CD8-positive, alpha-beta memory T cell (primary cell): ENCODE results near the gene CTRB1. TPM values are rescaled to one million over a fixed set of nuclear protein-coding genes. Genes with fewer than 3 reads are reported as not detected.
"Not testable (repeated sequence)": the region's sequence is repeated elsewhere in the genome, so short reads cannot be mapped to it uniquely, and the experiment has no call there.

Experiments used
- CTCF ChIA-PET: fragments of 350-600 bp; sonication (Branson Sonifier 250); formaldehyde crosslinking; loops from one replicate; lab custom pipeline; 2021; ENCODE audit warnings: antibody characterized with exemption; lab: Charles Lee
- POLR2A ChIA-PET: fragments of 350-600 bp; sonication (Branson Sonifier 250); formaldehyde crosslinking; loops from one replicate; lab custom pipeline; 2021; ENCODE audit warnings: antibody characterized with exemption; lab: Charles Lee
- DNase-seq, 5 donors: peaks; one replicate each; pipeline versions ENCODE4 v3.0.0 to v3.0.0-alpha.2; 2020 to 2022; ENCODE audit warnings: mixed read lengths in 1 of 5
- H3K27ac ChIP-seq: one replicate; pipeline ENCODE4 v1.7.0; 2013; ENCODE audit warnings: low read depth, mild to moderate bottlenecking, low read length, moderate library complexity
- H3K27me3 ChIP-seq: 2 replicates; pipeline ENCODE4 v1.7.0; 2013; ENCODE audit warnings: low read length, mild to moderate bottlenecking; ENCODE audit not compliant: insufficient read depth, poor library complexity, severe bottlenecking
- H3K36me3 ChIP-seq: 2 replicates; pipeline ENCODE4 v1.7.0; 2013; ENCODE audit warnings: mild to moderate bottlenecking, low read length, moderate library complexity; ENCODE audit not compliant: insufficient read depth
- H3K4me1 ChIP-seq: 2 replicates; pipeline ENCODE4 v1.7.0; 2013; ENCODE audit warnings: mild to moderate bottlenecking, low read length, moderate library complexity; ENCODE audit not compliant: insufficient read depth
- H3K4me3 ChIP-seq: 2 replicates; pipeline ENCODE4 v1.7.0; 2013; ENCODE audit warnings: mild to moderate bottlenecking, low read length
- H3K9me3 ChIP-seq: 2 replicates; pipeline ENCODE4 v1.7.0; 2013; ENCODE audit warnings: mild to moderate bottlenecking, low read length
- H3K27ac Mint-ChIP-seq, 8 donors: one replicate each; pipeline ENCODE4 v1.8.0; 2020 to 2021; ENCODE audit warnings: mixed read lengths in 8 of 8, mild to moderate bottlenecking in 6 of 8, inconsistent platforms in 3 of 8, moderate library complexity in 3 of 8
- H3K27me3 Mint-ChIP-seq, 2 donors: one replicate each; pipeline ENCODE4 v1.8.0; 2020 to 2021; ENCODE audit warnings: mixed read lengths in 2 of 2, mild to moderate bottlenecking in 1 of 2, moderate library complexity in 1 of 2
- H3K36me3 Mint-ChIP-seq, 3 donors: one replicate each; pipeline ENCODE4 v1.8.0; 2020 to 2021; ENCODE audit warnings: mixed read lengths in 3 of 3, inconsistent platforms in 1 of 3, mild to moderate bottlenecking in 1 of 3
- H3K4me1 Mint-ChIP-seq, 3 donors: one replicate each; pipeline ENCODE4 v1.8.0; 2020 to 2021; ENCODE audit warnings: mixed read lengths in 3 of 3, inconsistent platforms in 1 of 3, mild to moderate bottlenecking in 1 of 3
- H3K4me3 Mint-ChIP-seq, 7 donors: one replicate each; pipeline ENCODE4 v1.8.0; 2020 to 2021; ENCODE audit warnings: mixed read lengths in 7 of 7, mild to moderate bottlenecking in 6 of 7, moderate library complexity in 4 of 7, inconsistent platforms in 2 of 7
- H3K9me3 Mint-ChIP-seq, 5 donors: one replicate each; pipeline ENCODE4 v1.8.0; 2020 to 2022; ENCODE audit warnings: mixed read lengths in 5 of 5, mild to moderate bottlenecking in 3 of 5, moderate library complexity in 2 of 5, inconsistent platforms in 1 of 5
- polyA plus RNA-seq: library from polyadenylated mRNA; unstranded; fragments of 300-500 nt; fragmentation: Illumina TruSeq; gene quantifications from one replicate; pipeline ENCODE4 v1.2.3, GENCODE V29; 2021
- total RNA-seq, 2 experiments: library from RNA; stranded (reverse); gene quantifications; one replicate each; pipeline ENCODE4 v1.2.3, GENCODE V29; 2021

Gene CTRB1
- total and polyA plus RNA-seq, 3 experiments from 2014 or later = not detected

DNA sequence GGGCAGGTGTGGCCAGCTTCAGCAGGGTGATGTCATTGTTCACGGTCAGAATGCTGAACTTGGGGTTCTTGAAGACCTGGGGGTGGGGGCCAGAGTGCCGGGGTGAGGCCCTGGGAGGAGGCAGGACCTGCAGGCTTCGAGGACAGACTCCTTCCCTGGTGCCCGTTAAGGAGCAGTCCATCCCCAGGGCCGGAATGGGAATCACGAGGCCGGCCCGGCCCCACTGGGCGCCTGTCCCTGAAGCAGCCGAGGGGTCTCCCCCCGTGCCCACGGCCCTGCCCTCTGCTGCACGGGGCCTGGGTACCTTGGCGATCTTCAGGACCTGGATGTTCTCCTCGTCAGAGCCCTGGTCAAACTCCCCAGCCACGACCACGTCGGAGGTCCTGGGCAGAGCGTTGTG lies 13.3 kb upstream of the CTRB1 start:
- H3K27me3 Mint-ChIP-seq, CTCF ChIA-PET, H3K4me3 Mint-ChIP-seq, DNase-seq, POLR2A ChIA-PET, H3K9me3 Mint-ChIP-seq, H3K27me3 ChIP-seq, H3K36me3 Mint-ChIP-seq, H3K27ac Mint-ChIP-seq, H3K4me3 ChIP-seq, H3K36me3 ChIP-seq, H3K27ac ChIP-seq, H3K9me3 ChIP-seq: not testable (repeated sequence)
- peaks cover 8 to 10% (median 9%) of the 10 kb centered on the region in 3 donors for H3K4me1 Mint-ChIP-seq
- peaks cover 14% of the 10 kb centered on the region for H3K4me1 ChIP-seq

DNA sequence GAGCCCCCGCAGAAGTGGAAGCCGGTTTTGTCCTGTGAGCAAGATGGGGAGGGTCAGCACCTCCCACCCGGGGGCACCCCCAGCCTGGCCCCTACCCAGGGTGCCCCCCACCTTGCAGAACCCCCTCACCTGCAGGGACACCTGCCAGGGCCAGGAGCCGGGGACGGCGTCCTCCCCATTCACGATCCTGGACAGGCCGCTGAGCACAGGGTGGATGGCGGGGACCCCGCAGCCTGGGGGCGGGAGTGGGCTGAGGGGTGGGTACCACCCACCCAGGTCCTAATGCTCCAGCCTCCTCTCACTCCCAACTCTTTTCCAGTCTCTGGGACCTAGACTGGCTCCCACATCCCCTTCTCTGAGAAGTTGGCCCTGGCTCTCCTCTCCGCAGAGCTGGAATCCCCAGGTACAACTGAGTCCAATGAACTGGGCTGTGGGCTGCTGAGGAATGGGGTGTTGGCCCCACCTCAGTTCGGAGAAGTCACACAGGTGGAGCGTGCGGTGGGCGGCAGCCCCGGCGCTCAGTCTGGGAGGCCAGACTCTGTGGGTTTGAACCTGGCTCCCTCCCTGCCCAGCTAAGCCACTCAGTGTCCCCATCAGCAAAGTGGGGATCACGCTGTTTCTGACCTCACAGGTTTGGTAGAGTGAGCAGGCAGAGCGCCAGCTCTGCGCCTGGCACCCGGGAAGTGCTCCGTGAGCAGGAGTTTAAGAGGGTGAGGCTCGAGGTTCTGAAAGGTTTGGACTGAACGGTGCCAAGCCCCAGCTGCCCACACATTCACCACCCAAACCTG lies 12.6 kb upstream of the CTRB1 start:
- H3K9me3 Mint-ChIP-seq, DNase-seq, H3K27me3 Mint-ChIP-seq, H3K36me3 Mint-ChIP-seq, H3K4me3 ChIP-seq, H3K4me1 ChIP-seq, H3K36me3 ChIP-seq, POLR2A ChIA-PET, H3K27ac ChIP-seq, H3K27ac Mint-ChIP-seq, H3K27me3 ChIP-seq, H3K9me3 ChIP-seq, H3K4me1 Mint-ChIP-seq, H3K4me3 Mint-ChIP-seq: not testable (repeated sequence)
- CTCF ChIA-PET = interaction anchor here (1.7 kb wide), 1 partner anchor 28 kb away, joined by 8 read pairs; no protein-coding TSS in a partner anchor

DNA sequence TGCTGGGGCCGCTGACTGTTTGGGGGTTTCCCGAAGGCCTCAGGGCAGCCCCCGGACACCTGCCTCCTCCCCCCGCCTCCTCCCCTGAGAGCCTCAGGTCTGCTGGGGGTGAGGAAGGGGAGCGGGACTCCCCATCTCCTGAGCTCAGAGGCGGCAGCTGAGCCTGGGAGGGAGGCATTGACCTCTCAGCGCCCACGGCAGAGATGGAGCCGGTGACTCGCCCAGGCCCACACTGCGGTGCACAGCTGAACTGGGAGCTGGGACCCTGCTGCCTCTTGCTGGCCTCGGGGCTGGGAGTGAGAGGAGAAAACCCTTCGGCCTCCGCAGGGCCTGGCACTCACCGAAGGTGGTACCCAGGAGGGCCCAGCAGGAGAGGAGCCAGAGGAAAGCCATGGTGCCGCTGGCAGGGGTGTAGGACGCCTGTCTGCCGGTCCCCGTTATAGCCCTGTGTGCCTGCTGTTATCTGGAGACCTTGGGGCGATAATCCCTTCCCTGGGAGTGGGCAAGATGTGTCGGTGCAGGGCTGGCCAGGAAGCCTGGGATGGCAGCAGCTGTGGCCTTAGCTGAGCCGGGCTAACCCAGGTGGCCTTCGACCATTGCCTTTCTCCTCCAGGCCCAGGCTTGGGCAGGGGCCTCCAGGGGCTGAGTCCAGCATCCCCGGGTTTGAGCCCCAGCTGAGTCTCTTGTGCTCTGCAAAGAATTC lies 11.9 kb upstream of the CTRB1 start, which contains the start of gene CTRB2:
Gene CTRB2 (minus strand): TSS at position 413 of the 703 bp plus-strand sequence. CDS start 20 bp downstream, at position 393.
- Mint-ChIP-seq H3K4me1 (peaks cover 0 to 2% (median 0%) of the 10 kb centered on the region in 3 donors), H3K36me3 (no peaks in the 10 kb centered on the region), H3K27me3 (no peaks in the 10 kb centered on the region), H3K27ac (no peak within 1 kb of the TSS), H3K9me3 (no peaks in the 10 kb centered on the region), H3K4me3 (no peak within 1 kb of the TSS)
- Histone ChIP-seq H3K36me3 (no peaks in the 10 kb centered on the region), H3K4me1 (peaks cover 1% of the 10 kb centered on the region), H3K9me3 (no peaks in the 10 kb centered on the region), H3K27me3 (no peaks in the 10 kb centered on the region), H3K27ac (no peak within 1 kb of the TSS), H3K4me3 (no peak within 1 kb of the TSS)
- POLR2A ChIA-PET = no interaction called here
- CTCF ChIA-PET = interaction anchor here (1.7 kb wide), 1 partner anchor 27 kb away, joined by 8 read pairs; no protein-coding TSS in a partner anchor
- no peak for DNase-seq

DNA sequence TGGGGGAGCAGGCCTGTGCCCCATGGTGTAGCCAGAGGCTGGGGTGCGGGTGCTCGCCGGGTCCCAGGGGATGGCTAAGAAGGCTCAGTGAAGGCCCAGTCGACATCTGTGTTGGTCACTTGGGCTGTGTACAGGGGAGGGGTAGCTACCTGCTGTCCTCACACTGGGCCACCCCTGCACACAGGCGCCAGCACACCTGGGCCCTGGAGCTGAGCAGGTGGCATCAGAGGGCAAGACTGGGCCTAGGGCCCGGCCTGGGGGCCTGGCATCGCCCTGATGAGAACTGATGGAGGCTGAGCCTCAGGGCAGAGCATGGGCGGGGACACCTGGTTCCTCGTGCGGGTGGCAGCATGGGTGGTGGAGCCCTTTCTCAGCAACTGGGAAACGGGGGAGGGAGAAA lies 11.0 kb upstream of the CTRB1 start:
- Histone ChIP-seq H3K4me3 (no peak overlapping the region), H3K27ac (no peak overlapping the region), H3K36me3 (no peaks in the 10 kb centered on the region), H3K4me1 (no peaks in the 10 kb centered on the region), H3K27me3 (no peaks in the 10 kb centered on the region), H3K9me3 (no peaks in the 10 kb centered on the region)
- Mint-ChIP-seq H3K36me3 (no peaks in the 10 kb centered on the region), H3K9me3 (no peaks in the 10 kb centered on the region), H3K4me1 (no peaks in the 10 kb centered on the region), H3K27me3 (peaks cover 0 to 4% of the 10 kb centered on the region in 2 donors), H3K4me3 (no peak overlapping the region), H3K27ac (no peak overlapping the region)
- DNase-seq = no peak
- ChIA-PET CTCF (interaction anchor here (1.3 to 1.7 kb wide), 2 partner anchors 20 to 26 kb away, joined by 3 to 8 read pairs; no protein-coding TSS in a partner anchor), POLR2A (no interaction called here)

DNA sequence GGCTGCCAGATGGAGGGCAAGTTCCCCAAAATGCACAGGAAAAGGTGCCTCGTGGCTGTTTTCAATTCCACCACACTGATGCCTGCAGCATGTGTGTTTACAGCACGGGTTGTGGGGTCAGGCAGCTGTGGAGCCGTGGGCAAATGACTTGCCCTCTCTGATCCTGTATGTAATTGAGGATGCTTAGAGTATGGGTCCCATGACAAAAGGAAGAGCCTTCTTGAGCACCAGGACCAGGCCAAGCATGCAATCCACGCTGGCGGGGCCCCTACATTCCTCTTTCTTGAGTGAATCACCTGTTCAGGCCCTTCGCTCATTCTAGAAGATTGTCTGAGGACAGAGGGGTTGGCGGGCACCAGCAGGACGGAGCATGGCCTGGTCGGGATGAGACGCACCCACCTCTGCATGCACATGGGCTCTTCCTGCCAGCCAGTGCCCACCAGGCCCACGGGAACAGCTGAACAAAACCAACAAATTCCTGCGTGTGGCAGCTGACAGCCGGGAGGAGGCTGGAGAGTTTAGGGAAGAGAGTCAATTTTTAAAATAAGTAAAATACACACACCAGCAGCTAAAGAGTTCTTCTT lies 10.5 kb upstream of the CTRB1 start:
- CTCF ChIA-PET = interaction anchor here (1.3 to 1.7 kb wide), 2 partner anchors 20 to 26 kb away, joined by 3 to 8 read pairs; no protein-coding TSS in a partner anchor
- no peak overlapping the region for H3K27ac Mint-ChIP-seq
- peaks cover 0 to 4% of the 10 kb centered on the region in 2 donors for H3K27me3 Mint-ChIP-seq
- no peaks in the 10 kb centered on the region for H3K4me1 ChIP-seq
- POLR2A ChIA-PET = no interaction called here
- no peak overlapping the region for H3K4me3 ChIP-seq
- H3K9me3 Mint-ChIP-seq = no peaks in the 10 kb centered on the region
- H3K36me3 ChIP-seq = no peaks in the 10 kb centered on the region
- no peak overlapping the region for H3K27ac ChIP-seq
- no peaks in the 10 kb centered on the region for H3K4me1 Mint-ChIP-seq
- no peaks in the 10 kb centered on the region for H3K9me3 ChIP-seq
- no peaks in the 10 kb centered on the region for H3K27me3 ChIP-seq
- no peak for DNase-seq
- H3K36me3 Mint-ChIP-seq = no peaks in the 10 kb centered on the region
- H3K4me3 Mint-ChIP-seq = no peak overlapping the region

DNA sequence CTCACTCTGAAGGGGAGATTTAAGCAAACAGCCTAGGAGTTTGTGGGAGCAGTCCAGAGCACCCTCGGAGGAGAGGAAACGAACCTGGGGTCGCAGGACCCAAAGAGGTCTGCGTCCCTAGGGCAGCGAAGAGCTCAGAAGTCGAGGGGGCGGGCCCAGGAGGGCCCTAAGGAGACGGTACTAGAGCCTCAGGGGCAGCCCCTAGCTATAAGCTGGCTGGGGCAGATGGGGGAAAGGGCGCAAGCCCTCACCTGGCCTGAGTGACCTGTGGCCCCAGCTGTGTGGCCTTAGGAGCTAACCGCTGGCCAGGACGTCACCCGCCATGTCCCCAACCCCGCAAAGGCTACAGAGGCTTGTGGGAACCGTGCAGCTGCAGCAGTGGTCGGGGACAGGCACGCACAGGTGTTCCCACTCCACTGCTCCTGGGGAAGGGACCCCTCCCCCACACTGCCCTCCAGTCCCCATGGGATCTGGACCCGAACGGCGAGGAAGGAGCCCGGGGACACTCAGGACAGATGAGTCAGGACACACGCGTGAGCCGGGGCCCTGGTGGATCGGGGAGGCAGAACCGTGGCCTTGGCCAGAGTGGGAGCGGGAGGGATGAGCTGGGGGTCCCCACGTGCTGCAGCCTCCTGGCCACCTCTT lies 9.8 kb upstream of the CTRB1 start:
- ChIA-PET POLR2A (no interaction called here), CTCF (interaction anchor here (1.3 to 1.7 kb wide), 2 partner anchors 21 to 25 kb away, joined by 3 to 8 read pairs; no protein-coding TSS in a partner anchor)
- Mint-ChIP-seq H3K27me3 (peaks cover 0 to 4% of the 10 kb centered on the region in 2 donors), H3K9me3 (no peaks in the 10 kb centered on the region), H3K4me3 (no peak overlapping the region), H3K36me3 (no peaks in the 10 kb centered on the region), H3K4me1 (no peaks in the 10 kb centered on the region), H3K27ac (no peak overlapping the region)
- no peaks in the 10 kb centered on the region for H3K4me1 ChIP-seq
- H3K27me3 ChIP-seq = no peaks in the 10 kb centered on the region
- H3K27ac ChIP-seq = no peak overlapping the region
- no peak overlapping the region for H3K4me3 ChIP-seq
- H3K9me3 ChIP-seq = no peaks in the 10 kb centered on the region
- DNase-seq = no peak
- H3K36me3 ChIP-seq = no peaks in the 10 kb centered on the region

DNA sequence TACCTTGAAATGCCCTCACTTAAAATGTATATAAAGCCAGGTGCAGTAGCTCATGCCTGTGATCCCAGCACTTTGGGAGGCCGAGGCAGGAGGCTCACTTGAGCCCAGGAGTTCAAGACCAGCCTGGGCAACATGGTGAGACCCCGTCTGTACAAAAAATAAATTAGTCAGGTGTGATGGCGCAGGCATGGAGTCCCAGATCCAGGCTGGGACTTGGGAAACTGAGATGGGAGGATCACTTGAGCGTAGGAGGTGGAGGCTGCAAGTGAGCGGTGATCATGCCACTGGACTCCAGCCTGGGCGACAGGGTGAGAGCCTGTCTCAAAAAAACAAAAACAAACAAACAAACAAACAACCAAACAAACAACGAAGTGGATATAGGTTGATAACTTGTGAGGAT lies 9.3 kb upstream of the CTRB1 start:
- H3K4me1 ChIP-seq, H3K27me3 Mint-ChIP-seq, H3K27me3 ChIP-seq, H3K9me3 ChIP-seq, H3K4me1 Mint-ChIP-seq, H3K27ac Mint-ChIP-seq, H3K36me3 ChIP-seq, H3K4me3 Mint-ChIP-seq, H3K27ac ChIP-seq, H3K36me3 Mint-ChIP-seq, POLR2A ChIA-PET, DNase-seq, H3K4me3 ChIP-seq, H3K9me3 Mint-ChIP-seq: not testable (repeated sequence)
- CTCF ChIA-PET = interaction anchor here (1.3 to 1.7 kb wide), 2 partner anchors 21 to 24 kb away, joined by 3 to 8 read pairs; no protein-coding TSS in a partner anchor
